ENCODE results near the gene TCF12. TPM values are rescaled to one million over a fixed set of nuclear protein-coding genes. Genes with fewer than 3 reads are reported as not detected.
A peak's percentile ranks its signal among the peaks of the same experiment; 100 is the strongest.

The TCF12 gene
- total RNA-seq, 6 experiments from 2014 or later: 106 to 200 (median 149) TPM

DNA sequence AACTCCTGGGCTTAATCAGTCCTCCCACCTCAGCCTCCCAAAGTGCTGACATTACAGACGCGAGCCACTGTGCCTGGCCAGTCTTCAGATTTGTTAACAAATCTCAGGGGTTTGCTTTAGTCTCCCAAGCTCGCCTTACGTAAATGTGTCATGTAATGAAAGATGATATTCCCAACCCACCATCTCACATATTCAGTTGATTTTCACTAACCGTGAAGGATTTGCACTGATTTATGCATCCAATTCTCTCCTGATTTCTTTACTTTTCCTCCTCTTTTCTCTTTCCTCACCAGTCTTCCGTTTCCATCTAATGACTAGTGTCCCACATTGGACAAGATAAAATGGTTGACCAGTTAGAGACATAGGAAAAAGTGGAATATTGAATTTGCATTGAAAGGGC is 72.6 kb downstream of the TCF12 start:
- Mint-ChIP-seq H3K4me3 (no peak overlapping the region), H3K27me3 (ENCODE audit: insufficient read depth) (no peaks in the 10 kb centered on the region), H3K36me3 (ENCODE audit: low read depth) (peaks cover 30% of the 10 kb centered on the region), H3K4me1 (ENCODE audit: low read depth) (peaks cover 53% of the 10 kb centered on the region), H3K9me3 (no peaks in the 10 kb centered on the region), H3K27ac (no peak overlapping the region)
- no peak for DNase-seq
- TF ChIP-seq CTCF (IDR thresholded peaks at IDR 0.05): no peak

DNA sequence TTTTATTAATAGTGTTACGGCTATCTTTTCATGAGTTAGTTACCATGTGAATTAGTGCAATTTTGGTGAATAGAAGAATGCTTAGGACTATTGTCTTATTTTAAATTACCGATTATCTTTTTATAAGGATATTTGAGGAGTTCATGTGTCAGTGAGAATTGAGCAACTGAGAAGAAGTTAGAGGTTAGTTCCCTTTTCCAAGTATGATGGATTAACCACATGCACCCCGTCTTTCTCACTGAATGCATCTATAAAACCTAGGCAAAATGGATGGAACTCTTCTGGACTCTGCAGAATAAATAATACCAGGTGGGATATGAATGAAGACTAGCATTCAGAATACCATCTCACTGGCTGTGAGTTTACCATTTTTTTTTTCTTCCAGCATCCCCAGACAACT is 74.3 kb downstream of the TCF12 start:
- TF ChIP-seq CTCF (IDR thresholded peaks at IDR 0.05): no peak
- no peak overlapping the region for H3K4me3 Mint-ChIP-seq
- peaks cover 50% of the 10 kb centered on the region for H3K4me1 Mint-ChIP-seq (ENCODE audit: low read depth)
- H3K27me3 Mint-ChIP-seq (ENCODE audit: insufficient read depth): no peaks in the 10 kb centered on the region
- no peaks in the 10 kb centered on the region; the same call in 1 of the 2 replicates for H3K9me3 Mint-ChIP-seq
- H3K36me3 Mint-ChIP-seq (ENCODE audit: low read depth): peaks cover 39% of the 10 kb centered on the region
- no peak overlapping the region for H3K27ac Mint-ChIP-seq
- DNase-seq: no peak

- no peak overlapping the region for H3K27ac Mint-ChIP-seq
- no peak for DNase-seq
- peaks cover 39% of the 10 kb centered on the region for H3K36me3 Mint-ChIP-seq (ENCODE audit: low read depth)
- no peak for TF ChIP-seq CTCF (IDR thresholded peaks at IDR 0.05)
- H3K9me3 Mint-ChIP-seq: no peaks in the 10 kb centered on the region; the same call in 1 of the 2 replicates
- H3K27me3 Mint-ChIP-seq (ENCODE audit: insufficient read depth): no peaks in the 10 kb centered on the region
- H3K4me3 Mint-ChIP-seq: no peak overlapping the region
- H3K4me1 Mint-ChIP-seq (ENCODE audit: low read depth): peaks cover 34% of the 10 kb centered on the region
Measured at GRCh38 chr15:56994280-56994679, 75.8 kb downstream of the TCF12 start.

DNA sequence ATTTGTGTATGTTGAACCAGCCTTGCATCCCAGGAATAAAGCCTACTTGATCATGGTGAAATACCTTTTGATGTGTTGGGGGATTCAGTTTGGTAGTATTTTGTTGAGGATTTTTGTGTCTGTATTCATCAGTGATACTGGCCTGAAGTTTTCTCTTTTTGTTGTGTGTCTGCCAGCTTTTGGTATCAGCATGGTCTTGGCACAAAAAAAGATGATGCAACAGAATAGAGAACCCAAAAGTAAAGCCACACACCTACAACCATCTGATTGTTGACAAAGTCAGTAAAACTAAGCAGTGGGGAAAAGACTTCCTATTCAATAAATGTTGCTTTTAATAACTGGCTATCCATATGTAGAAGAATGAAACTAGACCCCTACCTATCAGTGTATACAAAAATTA is 77.6 kb downstream of the TCF12 start:
- peaks cover 31% of the 10 kb centered on the region for H3K4me1 Mint-ChIP-seq (ENCODE audit: low read depth)
- TF ChIP-seq CTCF (IDR thresholded peaks at IDR 0.05): no peak
- H3K9me3 Mint-ChIP-seq: no peaks in the 10 kb centered on the region; the same call in 1 of the 2 replicates
- peak overlapping the region; percentile 22; the same call in 1 of the 2 replicates for H3K27ac Mint-ChIP-seq
- no peaks in the 10 kb centered on the region; the same call in 1 of the 2 replicates for H3K27me3 Mint-ChIP-seq (ENCODE audit: insufficient read depth)
- no peak for DNase-seq
- peaks cover 35% of the 10 kb centered on the region for H3K36me3 Mint-ChIP-seq (ENCODE audit: low read depth)
- H3K4me3 Mint-ChIP-seq: no peak overlapping the region

- no peak for DNase-seq
- peaks cover 38% of the 10 kb centered on the region for H3K36me3 Mint-ChIP-seq (ENCODE audit: low read depth)
- no peaks in the 10 kb centered on the region; the same call in 1 of the 2 replicates for H3K9me3 Mint-ChIP-seq
- no peaks in the 10 kb centered on the region; the same call in 1 of the 2 replicates for H3K27me3 Mint-ChIP-seq (ENCODE audit: insufficient read depth)
- H3K4me1 Mint-ChIP-seq (ENCODE audit: low read depth): peaks cover 40% of the 10 kb centered on the region
- peak overlapping the region; percentile 22; the same call in 1 of the 2 replicates for H3K27ac Mint-ChIP-seq
- no peak overlapping the region for H3K4me3 Mint-ChIP-seq
- TF ChIP-seq CTCF (IDR thresholded peaks at IDR 0.05): no peak
Measured at GRCh38 chr15:56996746-56997470, 78.5 kb downstream of the TCF12 start.

Measured in HFFc6 (cell line).